ENCODE results near the gene CHRNA9.

CHRNA9 gene

DNA sequence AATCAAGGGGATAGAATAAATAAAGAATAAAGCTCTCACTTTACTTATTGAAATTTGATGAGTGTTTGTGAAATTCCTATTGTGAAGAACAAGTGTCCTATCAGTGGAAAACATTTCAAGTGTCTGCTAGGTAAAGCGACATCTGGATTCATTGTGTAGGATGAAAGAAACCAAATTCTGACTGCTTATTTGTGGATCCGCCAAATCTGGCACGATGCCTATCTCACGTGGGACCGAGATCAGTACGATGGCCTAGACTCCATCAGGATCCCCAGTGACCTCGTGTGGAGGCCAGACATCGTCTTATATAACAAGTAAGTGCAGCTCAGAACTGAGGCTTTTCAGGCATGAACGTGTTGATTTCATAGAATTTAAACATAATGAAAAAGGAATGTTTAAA lies 1.9 kb downstream of the CHRNA9 start:
- DNase-seq (ENCODE audit: low read depth in 3 of 3) = no peak

DNA sequence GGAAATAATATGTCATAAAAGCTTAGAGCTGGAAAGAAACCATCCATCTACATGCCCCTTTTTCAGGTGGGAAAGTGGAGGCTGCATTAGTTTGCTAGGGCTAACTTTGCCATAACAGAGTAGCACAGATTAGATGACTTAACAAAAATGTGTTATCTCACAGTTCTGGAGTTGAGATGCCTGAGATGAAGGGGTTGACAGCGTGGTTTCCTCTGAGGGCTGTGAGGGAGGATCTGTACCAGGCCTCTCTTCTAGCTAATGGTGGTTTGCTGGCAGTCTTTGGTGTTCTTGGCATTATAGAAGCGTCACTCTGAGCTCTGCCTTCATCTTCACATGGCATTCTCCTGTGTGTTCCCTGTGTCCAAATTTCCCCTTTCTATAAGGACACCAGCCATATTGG lies 2.4 kb downstream of the CHRNA9 start:
- no peak for DNase-seq (ENCODE audit: low read depth in 3 of 3)

- DNase-seq (ENCODE audit: low read depth in 3 of 3) = no peak
These were observed 4.9 kb downstream of the CHRNA9 start for GRCh38 chr4:40340030-40340429.

DNA sequence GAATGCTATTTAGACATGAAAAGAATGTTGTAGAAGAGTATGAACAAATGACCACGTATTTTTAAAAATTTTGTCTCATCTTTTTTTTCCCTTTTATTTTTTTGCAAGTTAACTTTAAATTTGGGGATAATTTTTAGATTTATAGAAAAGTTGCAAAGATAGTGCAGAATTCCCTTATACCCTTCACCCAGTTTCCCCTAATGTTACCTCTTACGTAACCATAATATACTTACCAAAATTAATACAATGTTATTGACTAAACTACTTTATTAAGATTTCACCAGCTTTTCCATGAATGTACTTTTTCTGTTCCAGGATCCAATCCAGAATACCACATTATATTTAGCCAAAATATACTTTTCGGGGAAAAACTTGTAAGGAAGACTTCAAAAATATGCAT lies 12.3 kb downstream of the CHRNA9 start:
- no peak for DNase-seq (ENCODE audit: low read depth in 3 of 3)

DNA sequence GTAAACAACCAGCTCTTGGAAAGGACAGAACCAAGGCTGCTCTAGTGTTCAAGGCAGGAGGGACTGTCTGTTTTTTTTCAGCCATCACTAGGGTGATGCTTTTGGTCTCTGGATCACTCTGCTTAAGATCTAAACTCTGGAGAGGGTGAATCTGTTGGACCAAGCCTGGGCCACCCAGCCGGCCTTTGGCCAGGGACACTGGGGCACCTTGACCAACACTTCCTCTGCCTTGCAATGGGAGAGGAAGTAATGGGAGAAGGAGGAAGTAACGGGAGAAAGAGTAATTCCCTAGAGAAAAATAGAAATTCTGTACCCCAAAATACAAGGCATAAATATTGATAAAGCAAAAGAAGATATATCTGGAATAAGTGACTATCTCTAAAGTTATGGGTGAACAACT lies 12.9 kb downstream of the CHRNA9 start:
- DNase-seq (ENCODE audit: low read depth in 3 of 3) = no peak

DNA sequence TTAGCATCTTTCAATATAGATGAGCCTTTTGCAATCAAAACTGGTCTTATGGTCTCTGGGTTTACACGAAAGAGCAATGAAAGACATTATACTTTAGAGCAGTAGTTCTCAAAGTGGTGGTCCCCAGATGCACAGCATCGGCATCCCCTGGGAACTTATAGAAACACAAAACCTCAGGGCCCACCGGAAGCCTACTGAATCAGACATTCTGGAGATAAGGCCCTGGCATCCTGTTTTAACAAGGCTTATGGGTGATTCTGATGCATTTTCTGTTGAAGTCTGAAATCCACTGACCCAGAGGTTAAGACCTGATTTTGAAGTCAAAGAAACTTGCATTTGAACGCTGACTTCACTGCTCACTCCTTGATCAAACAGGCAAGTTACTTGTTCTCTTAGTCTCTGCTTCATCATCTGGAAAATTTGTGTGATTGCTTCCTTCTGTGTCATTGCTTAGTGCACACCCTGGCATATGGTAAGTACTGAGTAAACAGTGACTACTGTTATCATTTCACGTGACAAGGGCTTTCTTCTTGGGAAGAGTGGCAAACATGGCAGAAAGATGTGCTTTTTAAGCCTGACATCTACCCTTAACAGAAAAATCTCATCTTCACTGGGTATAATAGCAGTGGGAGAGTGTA lies 14.5 kb downstream of the CHRNA9 start:
- DNase-seq (ENCODE audit: low read depth in 3 of 3) = no peak

DNA sequence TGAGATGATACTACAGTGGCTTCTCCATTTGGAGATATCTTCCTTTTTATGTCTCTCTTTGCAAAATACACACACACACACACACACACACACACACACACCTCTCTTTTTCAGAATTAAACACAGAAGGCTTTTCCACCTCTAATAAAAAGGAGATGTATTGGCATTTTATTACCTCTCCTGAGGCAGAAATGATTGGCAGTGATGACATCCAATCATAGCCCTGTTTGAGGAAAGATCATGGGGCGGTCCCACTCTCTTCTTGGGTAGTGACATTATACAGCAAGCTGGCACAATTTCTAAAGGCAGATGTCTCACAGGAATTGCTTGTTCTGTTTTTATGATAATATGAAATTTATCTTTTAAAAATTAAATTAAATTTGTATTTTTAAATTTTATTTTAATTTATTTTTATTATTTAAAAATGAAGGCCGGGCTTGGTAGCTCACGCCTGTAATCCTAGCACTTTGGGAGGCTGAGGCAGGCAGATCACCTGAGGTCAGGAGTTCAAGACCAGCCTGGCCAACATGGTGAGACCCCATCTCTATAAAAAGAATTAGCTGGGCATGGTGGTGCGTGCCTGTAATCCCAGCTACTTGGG lies 15.6 kb downstream of the CHRNA9 start:
- no peak for DNase-seq (ENCODE audit: low read depth in 3 of 3)

DNA sequence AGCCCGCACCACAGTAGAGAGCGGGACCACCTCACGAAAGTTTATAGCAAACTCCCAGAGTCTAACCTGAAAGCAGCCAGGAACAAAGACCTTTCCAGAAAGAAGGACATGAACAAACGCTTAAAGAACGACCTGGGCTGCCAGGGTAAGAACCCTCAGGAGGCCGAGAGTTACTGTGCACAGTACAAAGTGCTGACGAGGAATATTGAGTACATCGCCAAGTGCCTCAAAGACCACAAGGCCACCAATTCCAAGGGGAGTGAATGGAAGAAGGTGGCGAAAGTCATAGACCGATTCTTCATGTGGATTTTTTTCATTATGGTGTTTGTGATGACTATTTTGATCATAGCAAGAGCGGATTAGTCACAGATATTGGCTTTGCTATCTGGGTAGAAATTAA lies 19.0 kb downstream of the CHRNA9 start:
- no peak for DNase-seq (ENCODE audit: low read depth in 3 of 3)

GRCh38 chr4:40355131-40355530 lies 20.0 kb downstream of the CHRNA9 start:
- no peak for DNase-seq (ENCODE audit: low read depth in 3 of 3)

GRCh38 chr4:40357738-40358137 lies 22.6 kb downstream of the CHRNA9 start:
- DNase-seq (ENCODE audit: low read depth in 3 of 3) = no peak

- no peak for DNase-seq (ENCODE audit: low read depth in 3 of 3)
These were observed 26.2 kb downstream of the CHRNA9 start for GRCh38 chr4:40361338-40361737.

DNA sequence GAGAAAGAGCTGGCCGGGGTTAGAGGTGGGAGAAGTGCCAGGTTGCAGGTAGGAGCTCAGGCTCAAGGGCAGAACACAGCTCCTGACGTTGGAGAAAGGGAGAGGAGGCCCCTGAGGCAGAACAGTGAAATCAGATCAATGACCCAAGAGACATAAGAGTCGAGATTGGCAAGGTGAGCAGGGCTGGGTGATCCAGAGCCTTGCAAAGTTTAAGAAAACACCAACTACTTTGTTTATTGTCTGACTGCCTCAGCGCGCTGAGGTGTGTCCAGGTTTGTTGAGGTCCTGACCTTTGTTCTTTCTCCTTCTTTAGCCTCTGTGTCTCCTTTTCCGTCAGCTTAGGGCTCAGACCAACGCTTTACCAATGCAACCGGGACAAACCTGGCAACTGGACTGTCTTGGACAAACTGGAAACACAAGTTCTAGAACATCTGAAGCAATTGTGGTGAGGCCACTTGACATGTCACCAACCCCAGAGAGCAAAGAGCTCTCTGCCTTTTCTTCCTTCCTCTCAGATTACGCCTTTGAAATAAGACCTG lies 28.3 kb downstream of the CHRNA9 start:
- no peak for DNase-seq (ENCODE audit: low read depth in 3 of 3)

DNA sequence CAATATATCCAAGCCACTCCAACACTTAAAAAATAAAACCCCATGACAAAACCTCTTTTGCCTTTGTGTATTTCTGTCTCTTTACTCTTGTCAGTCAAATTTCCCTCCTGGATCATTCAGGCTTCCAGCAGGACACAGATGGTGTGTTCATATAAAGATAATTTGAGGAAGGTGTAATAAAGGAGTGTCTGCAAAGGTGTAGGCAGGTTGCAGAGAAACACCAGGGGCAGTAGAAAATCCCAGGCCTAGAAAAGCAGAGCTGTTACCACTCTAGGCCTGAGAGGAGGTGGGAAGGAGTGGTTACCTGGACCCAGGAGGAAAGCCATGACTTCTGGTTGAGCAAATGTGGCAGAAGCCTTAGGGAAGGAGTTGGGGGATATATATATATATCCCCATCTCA lies 28.8 kb downstream of the CHRNA9 start:
- DNase-seq (ENCODE audit: low read depth in 3 of 3) = no peak

- no peak for DNase-seq (ENCODE audit: low read depth in 3 of 3)
These were observed 30.6 kb downstream of the CHRNA9 start for GRCh38 chr4:40365766-40366165.

DNA sequence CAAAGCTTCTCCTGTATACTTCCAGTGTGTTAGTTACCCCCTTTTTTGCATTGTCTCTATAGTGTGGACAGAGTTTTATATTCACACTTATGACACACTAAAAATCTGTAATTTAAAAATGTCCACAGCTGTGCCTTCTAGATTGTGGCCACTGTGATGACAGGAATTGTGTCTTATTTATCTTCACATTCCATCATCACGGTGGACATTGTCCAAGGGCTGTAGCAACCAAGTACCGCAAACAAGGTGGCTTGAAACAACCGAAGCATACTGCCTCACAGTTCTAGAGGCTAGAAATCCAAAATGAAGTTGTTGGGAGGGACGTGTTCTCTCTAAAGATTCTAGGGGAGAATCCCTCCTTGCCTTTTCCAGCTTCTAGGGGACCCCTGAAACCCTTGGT lies 32.3 kb downstream of the CHRNA9 start:
- no peak for DNase-seq (ENCODE audit: low read depth in 3 of 3)

DNA sequence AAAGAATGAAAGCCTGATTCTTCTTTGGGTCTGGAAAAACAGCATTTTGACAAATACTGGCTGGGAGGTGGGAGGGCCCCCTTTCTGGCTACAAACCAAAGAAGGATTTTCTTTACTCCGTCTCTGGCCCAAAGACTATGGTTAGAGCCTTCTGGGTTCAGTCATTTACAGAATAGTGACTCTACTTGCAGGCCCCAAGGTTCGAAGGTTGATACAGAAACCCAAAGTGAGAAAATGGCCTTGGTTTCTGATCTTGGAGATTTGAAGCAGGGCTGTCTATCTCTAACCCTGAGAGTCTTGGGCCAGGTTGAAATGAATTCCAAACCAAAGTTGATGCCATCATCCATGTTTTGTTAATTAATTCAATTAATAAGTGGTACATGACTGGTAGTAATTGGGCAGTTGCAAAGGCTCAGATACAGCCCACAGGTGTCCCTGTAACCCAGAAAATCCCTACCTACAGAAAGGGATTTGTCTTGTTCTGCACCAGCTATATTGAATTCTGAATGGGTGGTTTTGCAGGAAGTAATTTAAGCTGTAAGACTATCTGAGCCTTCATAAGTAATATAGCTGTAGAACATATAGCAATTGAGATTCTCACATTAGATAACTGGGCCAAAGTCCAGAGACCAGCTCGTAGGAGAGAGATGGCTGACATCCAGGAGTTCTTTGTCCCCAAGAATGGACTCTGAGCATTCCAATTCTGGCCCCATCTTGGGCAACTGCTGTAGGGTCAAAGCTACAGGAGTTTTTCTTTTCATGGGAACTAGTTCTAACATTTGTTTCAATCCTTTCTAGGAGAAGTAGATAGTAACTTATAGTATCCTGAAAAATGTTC lies 34.5 kb downstream of the CHRNA9 start:
- DNase-seq (ENCODE audit: low read depth in 3 of 3) = no peak

DNA sequence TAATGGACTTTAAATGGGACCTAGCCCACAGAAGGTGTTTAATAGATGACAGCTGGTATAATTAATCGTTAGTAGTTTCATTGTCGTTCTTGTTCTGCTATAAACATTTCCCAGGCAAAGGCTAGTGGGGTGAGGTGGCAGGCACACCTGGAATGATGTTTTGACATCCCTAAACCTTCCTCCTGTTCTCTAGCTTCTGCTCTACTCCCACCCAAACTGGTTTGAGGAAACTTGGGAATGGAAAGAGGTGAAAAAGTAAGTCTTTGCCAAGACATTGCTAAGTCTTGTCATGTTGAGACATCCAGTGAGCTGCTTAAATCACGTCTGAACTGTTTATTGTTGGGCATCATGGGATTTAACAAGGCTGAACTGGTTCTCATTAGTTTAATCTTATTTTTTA lies 37.5 kb downstream of the CHRNA9 start:
- DNase-seq (ENCODE audit: low read depth in 3 of 3) = no peak

DNA sequence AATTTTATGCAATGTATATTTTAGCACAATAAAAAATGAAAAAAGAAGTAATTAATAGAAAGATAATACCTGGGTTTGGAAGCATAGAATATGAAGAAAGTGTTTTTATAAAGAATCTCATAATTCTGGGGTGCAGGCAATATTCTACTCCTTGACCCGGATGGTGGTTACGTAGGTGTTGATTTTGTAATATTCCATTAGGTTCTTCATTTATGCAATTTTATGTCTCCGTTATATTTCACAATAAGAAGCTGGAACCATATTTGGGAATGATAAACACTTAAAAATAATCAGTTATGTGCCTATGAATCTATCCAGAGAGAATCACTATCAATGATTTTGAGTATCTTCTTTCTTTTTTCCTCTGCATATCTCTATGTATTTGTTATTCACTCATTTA lies 38.5 kb downstream of the CHRNA9 start:
- no peak for DNase-seq (ENCODE audit: low read depth in 3 of 3)

- DNase-seq (ENCODE audit: low read depth in 3 of 3) = no peak
These were observed 40.0 kb downstream of the CHRNA9 start for GRCh38 chr4:40375095-40375494.

- DNase-seq (ENCODE audit: low read depth in 3 of 3) = no peak
These were observed 40.5 kb downstream of the CHRNA9 start for GRCh38 chr4:40375620-40376019.

GRCh38 chr4:40377512-40378365 lies 42.6 kb downstream of the CHRNA9 start:
- no peak for DNase-seq (ENCODE audit: low read depth in 3 of 3)

DNA sequence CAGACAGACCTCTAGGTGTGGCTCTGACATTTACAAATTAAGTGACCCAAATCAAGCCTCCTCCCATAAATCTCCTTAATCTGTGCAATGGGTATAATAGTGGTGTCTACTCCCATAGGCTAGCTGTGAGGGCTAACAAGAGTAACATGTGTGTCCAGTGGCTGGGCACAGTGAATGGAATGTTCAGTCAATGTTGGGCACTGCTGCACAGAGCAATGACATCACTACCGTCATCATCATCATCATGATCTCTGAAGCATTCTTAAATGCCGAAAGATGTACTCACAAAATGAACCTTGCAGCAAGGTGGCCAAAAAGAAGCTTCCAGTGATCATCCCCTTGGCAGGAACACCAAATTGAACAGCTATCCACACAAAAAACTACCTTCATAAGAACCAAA lies 43.5 kb downstream of the CHRNA9 start:
- no peak for DNase-seq (ENCODE audit: low read depth in 3 of 3)
